Fibroblast of lung (primary cell): Measurements from ENCODE around the gene BBC3.

ENCODE experiments used
- CTCF ChIP-seq, 2 donors: IDR thresholded peaks in 1 of 2; conservative IDR thresholded peaks in 1 of 2; 1 replicate in 1 of 2; 2 replicates in 1 of 2; pipeline ENCODE4 v1.5.1; 2011 to 2012; ENCODE audit warnings: low read length in 2 of 2, control low read depth in 1 of 2, inconsistent platforms in 1 of 2, low read depth in 1 of 2, mild to moderate bottlenecking in 1 of 2
- EZH2 ChIP-seq: IDR thresholded peaks from 2 replicates; pipeline ENCODE4 v1.5.1; 2012; ENCODE audit warnings: low read length, control low read depth, mild to moderate bottlenecking; ENCODE audit errors: missing control alignments

GRCh38 chr19:47183601-47184000, 47.4 kb downstream of the BBC3 start:
- no peak for TF ChIP-seq CTCF (conservative IDR thresholded peaks at IDR 0.05 in 1 of 2, IDR thresholded peaks at IDR 0.05 in 1 of 2; ENCODE audit: low read depth in 1 of 2, low read length in 2 of 2)
- no peak for TF ChIP-seq EZH2
